Smooth muscle cell (in vitro differentiated cells): ENCODE results near the gene AQP6. TPM values are rescaled to one million over a fixed set of nuclear protein-coding genes. Genes with fewer than 3 reads are reported as not detected.

ENCODE experiments used
- DNase-seq: peaks from one replicate; lab custom pipeline; 2025; ENCODE audit not compliant: unreplicated experiment; lab: John Stamatoyannopoulos, UW
- H2AFZ ChIP-seq: fragments of 200-600 bp; sonication (generic); 2 replicates; pipeline ENCODE4 v1.6.0; 2016; ENCODE audit warnings: antibody characterized with exemption, low read depth, mild to moderate bottlenecking
- H3F3A ChIP-seq: fragments of 200-600 bp; sonication (generic); 2 replicates; pipeline ENCODE4 v1.6.0; 2017; ENCODE audit warnings: antibody characterized with exemption, low read depth
- H3K27ac ChIP-seq: fragments of 200-600 bp; sonication (generic); 2 replicates; pipeline ENCODE4 v1.5.1; 2016; ENCODE audit warnings: low read depth, mild to moderate bottlenecking
- H3K27me3 ChIP-seq: fragments of 200-600 bp; sonication (generic); 2 replicates; pipeline ENCODE4 v1.6.1; 2016; ENCODE audit warnings: low read depth, mild to moderate bottlenecking
- H3K36me3 ChIP-seq: fragments of 200-600 bp; sonication (generic); 2 replicates; pipeline ENCODE4 v1.5.1; 2016; ENCODE audit warnings: low read depth
- H3K4me1 ChIP-seq: fragments of 200-600 bp; sonication (generic); 2 replicates; pipeline ENCODE4 v1.5.1; 2016; ENCODE audit warnings: low read depth
- H3K4me2 ChIP-seq: fragments of 200-600 bp; sonication (generic); 2 replicates; pipeline ENCODE4 v1.6.0; 2016; ENCODE audit warnings: mild to moderate bottlenecking
- H3K4me3 ChIP-seq: fragments of 200-600 bp; sonication (generic); 2 replicates; pipeline ENCODE4 v1.5.1; 2016; ENCODE audit warnings: mild to moderate bottlenecking
- H3K79me2 ChIP-seq: fragments of 200-600 bp; sonication (generic); 2 replicates; pipeline ENCODE4 v1.6.0; 2016; ENCODE audit warnings: low read depth, mild to moderate bottlenecking
- H3K9ac ChIP-seq: fragments of 200-600 bp; sonication (generic); 2 replicates; pipeline ENCODE4 v1.6.0; 2016; ENCODE audit warnings: low read depth
- H3K9me3 ChIP-seq: fragments of 200-600 bp; sonication (generic); replicated peaks from 2 replicates; pipeline ENCODE4 v1.5.1; 2016; ENCODE audit warnings: low read depth
- H4K20me1 ChIP-seq: fragments of 200-600 bp; sonication (generic); 2 replicates; pipeline ENCODE4 v1.6.0; 2016; ENCODE audit warnings: low read depth
- CTCF ChIP-seq: fragments of 200-600 bp; sonication (generic); IDR thresholded peaks from 2 replicates; pipeline ENCODE4 v1.5.1; 2017; ENCODE audit warnings: borderline replicate concordance, mild to moderate bottlenecking, antibody characterized with exemption; ENCODE audit not compliant: insufficient read depth, poor library complexity, severe bottlenecking
- WGBS: methylation state at CpG from one replicate; pipeline ENCODE4 v1.1.7; 2016; ENCODE audit warnings: low lambda C conversion rate; 5-methylcytosine and 5-hydroxymethylcytosine counted together
- polyA plus RNA-seq: library from polyadenylated mRNA; unstranded; fragments of >200 nt; fragmentation: Nextera tagmentation; extraction: Ambion mirVana; gene quantifications from 2 replicates; pipeline ENCODE4 v1.2.1, GENCODE V29; 2016
- total RNA-seq: library from RNA; depleted of rRNA; stranded (reverse); fragments of >200 nt; gene quantifications from 2 replicates; pipeline ENCODE4 v1.2.3, GENCODE V29; 2014

AQP6 gene
- total and polyA plus RNA-seq, 2 experiments from 2014 or later = not detected

DNA sequence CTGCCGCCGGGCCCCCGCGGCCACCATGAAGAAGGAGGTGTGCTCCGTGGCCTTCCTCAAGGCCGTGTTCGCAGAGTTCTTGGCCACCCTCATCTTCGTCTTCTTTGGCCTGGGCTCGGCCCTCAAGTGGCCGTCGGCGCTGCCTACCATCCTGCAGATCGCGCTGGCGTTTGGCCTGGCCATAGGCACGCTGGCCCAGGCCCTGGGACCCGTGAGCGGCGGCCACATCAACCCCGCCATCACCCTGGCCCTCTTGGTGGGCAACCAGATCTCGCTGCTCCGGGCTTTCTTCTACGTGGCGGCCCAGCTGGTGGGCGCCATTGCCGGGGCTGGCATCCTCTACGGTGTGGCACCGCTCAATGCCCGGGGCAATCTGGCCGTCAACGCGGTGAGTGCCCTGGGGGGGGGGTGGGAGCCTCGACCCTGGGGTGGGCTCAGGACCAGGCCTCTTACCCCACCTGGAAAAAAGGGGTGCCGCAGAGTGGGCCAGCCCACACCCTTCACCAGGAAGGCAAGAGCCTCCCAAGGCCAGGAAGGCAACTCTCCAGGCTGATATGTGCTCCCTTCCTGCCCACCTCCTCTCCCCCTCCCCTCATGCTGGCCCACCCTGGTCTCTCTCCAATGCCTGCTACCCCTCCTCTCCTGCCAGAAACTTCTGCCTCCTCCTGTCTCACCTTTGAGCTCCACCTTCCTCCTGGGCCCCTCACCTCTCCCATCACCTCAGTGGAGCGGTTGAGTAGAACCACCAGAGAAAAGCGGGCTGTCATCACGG, 10.6 kb upstream of the AQP6 start:
- Histone ChIP-seq H3K4me2 (no peak overlapping the region), H3K4me1 (peaks cover 10% of the 10 kb centered on the region)

GRCh38 chr12:49962861-49963765, 9.6 kb upstream of the AQP6 start:
- DNase-seq = no peak
- Histone ChIP-seq H3K9me3 (no peaks in the 10 kb centered on the region), H3K79me2 (no peaks in the 10 kb centered on the region), H3K4me3 (no peak overlapping the region), H3F3A (no peaks in the 10 kb centered on the region), H3K4me2 (no peak overlapping the region), H3K36me3 (no peaks in the 10 kb centered on the region), H3K9ac (no peak overlapping the region), H4K20me1 (no peaks in the 10 kb centered on the region), H3K4me1 (peaks cover 10% of the 10 kb centered on the region), H3K27me3 (peaks cover 86% of the 10 kb centered on the region), H2AFZ (no peak overlapping the region), H3K27ac (no peak overlapping the region)
- TF ChIP-seq CTCF = no peak
- 89% methylated on average over 21 of the region's 21 CpGs for WGBS

More for the DNA sequence above, 10.6 kb upstream of the AQP6 start:
- H3K79me2 ChIP-seq = no peaks in the 10 kb centered on the region
- H3K9me3 ChIP-seq = no peaks in the 10 kb centered on the region
- no peak overlapping the region for H3K9ac ChIP-seq
- peaks cover 91% of the 10 kb centered on the region for H3K27me3 ChIP-seq
- no peaks in the 10 kb centered on the region for H4K20me1 ChIP-seq
- H3K36me3 ChIP-seq = no peaks in the 10 kb centered on the region
- DNase-seq = no peak
- no peak overlapping the region for H2AFZ ChIP-seq
- no peak for TF ChIP-seq CTCF
- H3K27ac ChIP-seq = no peak overlapping the region
- H3F3A ChIP-seq = no peaks in the 10 kb centered on the region
- 67% methylated on average over 34 of the region's 37 CpGs for WGBS
- H3K4me3 ChIP-seq = no peak overlapping the region

DNA sequence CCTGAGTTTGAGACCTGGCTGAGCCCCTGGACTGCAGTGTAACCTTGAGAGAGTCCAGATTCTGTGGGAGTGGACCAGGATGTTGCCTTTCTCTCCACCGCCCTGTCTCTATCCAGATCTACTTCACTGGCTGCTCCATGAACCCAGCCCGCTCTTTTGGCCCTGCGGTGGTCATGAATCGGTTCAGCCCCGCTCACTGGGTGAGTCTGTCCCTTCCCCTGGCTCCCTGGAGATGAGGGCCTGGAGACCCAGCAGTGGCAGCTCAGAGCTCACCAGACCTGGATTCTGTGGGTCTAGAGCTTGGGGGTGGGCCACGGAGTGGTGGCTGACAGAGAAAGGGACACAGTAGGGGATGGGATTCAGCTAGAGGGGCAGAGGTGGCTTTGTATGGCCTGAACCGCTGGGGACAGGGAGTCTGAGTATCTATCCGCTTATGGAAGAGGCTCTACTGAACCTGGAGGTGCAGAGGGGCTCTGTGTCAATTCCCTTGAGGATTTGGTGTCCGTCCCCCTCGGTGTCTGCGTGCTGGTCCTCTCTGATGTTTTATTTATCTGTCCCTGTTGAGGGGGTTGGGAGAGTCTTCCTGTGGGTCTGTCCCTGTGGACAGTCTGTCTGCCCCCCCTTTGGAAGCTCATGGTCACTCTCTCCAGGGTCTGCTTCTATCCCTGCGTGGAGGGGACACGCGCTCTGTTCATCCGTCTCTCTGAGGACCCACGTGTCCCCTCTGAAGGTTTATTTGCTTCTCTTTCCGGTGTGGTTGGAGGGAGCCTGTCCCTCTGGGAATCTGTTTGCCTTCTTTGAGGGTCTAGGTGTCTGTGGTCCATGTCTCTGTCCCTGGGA, 8.6 kb upstream of the AQP6 start:
- DNase-seq = no peak
- no peaks in the 10 kb centered on the region for H3K79me2 ChIP-seq
- H3K4me1 ChIP-seq = peaks cover 10% of the 10 kb centered on the region
- no peak overlapping the region for H3K4me3 ChIP-seq
- H3K4me2 ChIP-seq = no peak overlapping the region
- H3K9ac ChIP-seq = no peak overlapping the region
- no peaks in the 10 kb centered on the region for H3F3A ChIP-seq
- H4K20me1 ChIP-seq = no peaks in the 10 kb centered on the region
- 87% methylated on average over 16 of the region's 17 CpGs for WGBS
- no peak overlapping the region for H2AFZ ChIP-seq
- peaks cover 81% of the 10 kb centered on the region for H3K27me3 ChIP-seq
- no peaks in the 10 kb centered on the region for H3K36me3 ChIP-seq
- TF ChIP-seq CTCF = no peak
- H3K27ac ChIP-seq = no peak overlapping the region
- H3K9me3 ChIP-seq = no peaks in the 10 kb centered on the region
